ENCODE data around the gene RECQL5. TPM values are rescaled to one million over a fixed set of nuclear protein-coding genes. Genes with fewer than 3 reads are reported as not detected.
"Not testable (repeated sequence)": the region's sequence is repeated elsewhere in the genome, so short reads cannot be mapped to it uniquely, and the experiment has no call there.

RECQL5 gene
- total RNA-seq, 1 experiment from 2014 or later = 16.8 TPM

DNA sequence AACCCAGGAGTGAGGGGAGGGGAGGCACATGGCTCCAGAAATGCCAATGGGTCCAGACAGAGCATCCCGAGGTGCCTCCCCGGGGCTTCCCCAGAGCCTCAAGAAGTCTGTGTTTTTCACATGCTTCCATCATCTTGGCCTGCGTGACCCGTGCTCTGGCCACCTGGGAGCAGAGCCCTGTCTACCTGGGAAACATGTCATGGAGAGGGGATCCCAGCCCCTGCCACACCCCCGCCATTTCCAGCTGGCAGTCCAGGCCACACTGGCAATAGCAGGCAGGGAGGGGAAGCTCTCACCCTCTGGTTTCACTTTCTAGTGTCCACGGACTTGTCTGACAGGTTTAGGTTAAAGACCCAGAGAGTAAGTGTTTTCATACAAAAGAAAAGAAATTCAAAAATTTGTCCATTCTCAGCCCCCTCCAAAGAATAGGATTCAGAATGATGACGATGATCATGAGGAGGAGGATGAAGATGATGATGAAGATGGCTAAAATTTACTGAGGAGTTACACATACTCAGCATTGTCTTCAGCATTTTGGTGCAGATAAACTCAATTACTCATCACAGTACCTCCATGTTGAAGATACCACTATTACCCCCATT is 24.7 kb downstream of the RECQL5 start:
- no peaks in the 10 kb centered on the region for H3K9me3 ChIP-seq
- no peaks in the 10 kb centered on the region for H3K27me3 ChIP-seq
- no peak overlapping the region for H3K4me3 ChIP-seq
- no peaks in the 10 kb centered on the region for H3K36me3 ChIP-seq
- no peak for DNase-seq

DNA sequence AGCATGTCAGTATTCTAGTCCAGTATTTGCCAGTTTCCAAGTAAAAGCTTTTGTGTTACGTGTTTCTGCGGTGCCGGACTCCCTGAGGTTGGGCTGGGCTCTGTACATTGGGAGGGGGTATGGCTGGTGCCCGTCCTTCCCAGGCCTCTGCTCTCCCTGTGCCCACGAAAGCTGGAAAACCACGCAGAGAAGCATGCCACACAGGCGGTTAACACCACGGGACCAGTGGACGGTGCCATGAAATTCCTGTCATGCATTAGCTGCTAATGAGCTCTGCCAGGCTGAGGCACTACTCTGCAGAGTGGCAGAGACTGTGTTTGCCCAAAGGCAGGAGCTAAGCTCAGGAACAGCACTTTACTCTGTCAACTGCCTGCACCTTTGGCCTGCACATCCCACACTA is 25.6 kb downstream of the RECQL5 start:
- Histone ChIP-seq H3K9me3 (no peaks in the 10 kb centered on the region), H3K36me3 (no peaks in the 10 kb centered on the region), H3K27me3 (no peaks in the 10 kb centered on the region), H3K4me3 (no peak overlapping the region)
- DNase-seq = no peak

DNA sequence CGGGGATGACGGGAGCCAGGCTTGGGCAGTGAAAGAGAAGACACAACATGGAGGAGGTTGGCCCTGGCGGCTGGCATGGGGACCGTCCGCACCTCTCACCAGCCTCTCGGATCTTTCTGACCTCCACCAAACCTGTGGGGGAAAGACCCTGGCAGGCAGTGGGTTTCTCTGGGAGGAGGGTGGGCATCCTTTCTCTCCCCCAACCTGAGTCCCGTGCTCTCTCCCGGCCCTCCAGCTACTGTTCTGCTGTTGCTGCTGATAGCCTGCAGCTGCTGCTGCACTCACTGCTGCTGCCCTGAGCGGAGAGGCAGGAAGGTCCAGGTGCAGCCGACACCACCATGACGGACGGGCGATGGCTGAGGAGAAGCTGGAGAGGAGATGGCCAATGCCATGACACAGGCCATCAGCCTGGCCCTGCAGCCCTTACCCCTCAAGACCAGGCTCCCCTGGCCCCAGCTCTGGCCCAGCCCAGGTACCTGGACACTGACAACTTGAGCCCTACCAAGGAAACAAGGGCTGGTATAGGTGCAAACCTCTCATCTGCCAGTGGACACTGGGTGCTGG is 26.3 kb downstream of the RECQL5 start:
- H3K4me3 ChIP-seq = no peak overlapping the region
- no peaks in the 10 kb centered on the region for H3K36me3 ChIP-seq
- H3K9me3 ChIP-seq = no peaks in the 10 kb centered on the region
- DNase-seq = no peak
- no peaks in the 10 kb centered on the region for H3K27me3 ChIP-seq

DNA sequence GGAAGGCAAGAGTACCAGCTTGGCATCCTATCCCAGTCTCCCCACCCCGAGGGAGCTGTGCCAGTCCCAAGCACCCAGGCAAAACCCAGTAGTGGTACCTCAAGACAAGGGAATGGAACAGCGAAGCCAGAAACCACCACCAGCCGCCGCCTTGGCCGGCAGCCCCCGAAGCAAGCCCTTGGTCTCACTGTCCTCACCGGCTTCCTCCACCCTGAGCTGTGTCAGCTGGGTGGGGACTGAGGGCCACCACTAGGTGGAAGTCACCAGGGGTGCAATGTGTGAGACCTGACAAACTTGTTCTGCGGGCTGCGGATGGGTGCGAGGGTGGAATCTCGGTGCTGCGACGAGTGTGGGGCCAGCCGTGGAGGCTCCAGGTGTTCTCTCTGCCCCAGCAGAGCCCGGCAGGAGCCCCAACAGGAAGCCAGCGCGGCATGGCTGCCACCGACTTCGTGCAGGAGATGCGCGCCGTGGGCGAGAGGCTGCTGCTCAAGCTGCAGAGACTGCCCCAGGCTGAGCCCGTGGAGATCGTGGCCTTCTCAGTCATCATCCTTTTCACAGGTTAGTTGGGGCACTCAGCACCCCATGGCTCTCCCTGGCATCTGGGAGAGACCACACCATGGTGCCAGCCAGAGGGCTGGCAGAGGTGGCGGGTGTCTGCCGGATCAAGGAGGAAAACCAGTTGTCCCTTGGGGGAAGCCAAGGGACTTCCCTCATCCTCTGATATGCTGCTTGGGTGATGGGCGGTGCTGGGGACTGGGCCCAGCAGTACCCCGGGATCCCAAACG is 27.0 kb downstream of the RECQL5 start:
- H3K27me3 ChIP-seq = no peaks in the 10 kb centered on the region
- no peaks in the 10 kb centered on the region for H3K36me3 ChIP-seq
- DNase-seq = no peak

DNA sequence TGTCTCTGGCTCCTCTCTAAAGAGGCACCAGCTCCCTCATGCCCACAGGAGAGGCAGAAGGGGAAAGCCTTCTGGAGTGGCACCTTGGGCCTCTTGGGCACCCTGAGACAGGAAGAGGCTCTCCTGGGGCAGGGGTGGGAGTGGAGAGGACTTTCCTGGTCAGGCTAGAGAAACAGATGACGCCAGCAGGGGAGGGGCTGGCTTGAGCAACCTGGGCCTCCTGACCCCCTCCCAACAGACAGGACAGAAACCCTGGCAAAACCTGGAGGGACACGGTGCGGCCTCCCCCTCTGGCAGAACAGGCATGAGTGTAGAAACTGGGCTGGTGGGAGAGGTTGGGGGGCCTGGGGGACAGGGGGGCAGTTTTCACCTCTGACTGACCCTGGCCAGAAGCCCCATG is 27.6 kb downstream of the RECQL5 start:
- Histone ChIP-seq H3K36me3 (no peaks in the 10 kb centered on the region), H3K9me3 (no peaks in the 10 kb centered on the region), H3K4me3 (no peak overlapping the region), H3K27me3 (no peaks in the 10 kb centered on the region)
- no peak for DNase-seq

More for the DNA sequence above, 27.0 kb downstream of the RECQL5 start:
- H3K4me3 ChIP-seq = no peak overlapping the region
- no peaks in the 10 kb centered on the region for H3K9me3 ChIP-seq

DNA sequence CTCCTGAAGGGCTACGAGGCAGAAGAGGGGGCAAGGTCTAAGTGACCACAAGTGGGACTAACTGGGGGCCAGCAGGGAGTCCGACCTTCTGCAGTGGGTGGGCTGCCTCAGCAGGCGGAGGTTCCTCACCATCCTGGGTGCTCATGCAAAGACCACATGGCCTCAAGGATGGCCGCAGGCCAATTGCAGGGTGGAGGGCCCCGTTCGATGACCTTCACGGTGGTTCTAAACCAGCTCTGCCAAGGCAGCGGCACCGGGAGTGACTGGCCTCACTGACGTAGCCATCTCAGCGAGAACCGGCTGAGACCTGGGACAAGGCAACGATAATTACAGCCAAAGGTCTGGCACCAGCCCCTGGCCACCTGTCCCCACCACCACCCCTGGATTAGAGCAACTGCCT is 28.1 kb downstream of the RECQL5 start:
- no peak overlapping the region for H3K4me3 ChIP-seq
- no peaks in the 10 kb centered on the region for H3K36me3 ChIP-seq
- no peak for DNase-seq
- H3K9me3 ChIP-seq = no peaks in the 10 kb centered on the region
- no peaks in the 10 kb centered on the region for H3K27me3 ChIP-seq

DNA sequence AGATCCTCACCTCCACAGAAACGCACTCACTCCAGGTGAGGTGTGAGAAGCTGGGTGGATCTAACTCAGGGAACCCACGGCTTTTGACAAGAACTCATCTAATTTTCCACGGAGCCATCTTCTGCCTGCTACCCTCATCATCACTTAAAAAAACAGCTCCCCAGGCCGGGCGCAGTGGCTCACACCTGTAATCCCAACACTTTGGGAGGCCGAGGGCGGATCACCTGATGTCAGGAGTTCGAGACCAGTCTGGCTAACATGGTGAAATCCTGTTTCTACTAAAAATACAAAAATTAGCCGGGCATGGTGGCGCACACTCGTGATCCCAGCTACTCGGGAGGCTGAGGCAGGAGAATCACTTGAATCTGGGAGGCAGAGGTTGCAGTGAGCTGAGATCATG is 28.9 kb downstream of the RECQL5 start:
- not testable (repeated sequence) for H3K9me3 ChIP-seq, DNase-seq, H3K27me3 ChIP-seq, H3K4me3 ChIP-seq, H3K36me3 ChIP-seq

DNA sequence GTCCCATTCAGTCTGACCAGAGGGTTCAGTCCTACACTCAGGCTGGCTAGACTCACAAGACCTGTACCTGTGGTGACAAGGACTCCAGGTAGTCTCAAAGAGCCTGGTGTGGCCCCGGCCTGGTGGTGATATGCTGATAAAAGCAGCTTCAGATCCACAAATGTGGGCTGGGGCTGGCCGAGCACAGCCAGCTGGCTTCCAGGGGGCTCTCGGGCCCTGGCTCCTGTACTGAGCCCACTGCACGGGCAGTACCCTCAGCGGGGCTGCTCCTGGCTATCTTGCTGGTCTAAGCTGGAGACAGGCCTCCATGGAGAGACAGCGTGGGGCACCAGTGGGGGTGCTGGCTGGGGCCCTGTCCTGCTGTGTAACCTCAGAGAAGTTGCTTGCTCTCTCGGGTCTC is 29.4 kb downstream of the RECQL5 start:
- no peaks in the 10 kb centered on the region for H3K27me3 ChIP-seq
- H3K4me3 ChIP-seq = no peak overlapping the region
- no peak for DNase-seq
- H3K36me3 ChIP-seq = peaks cover 3% of the 10 kb centered on the region; the same call in 1 of the 2 replicates
- H3K9me3 ChIP-seq = no peaks in the 10 kb centered on the region

DNA sequence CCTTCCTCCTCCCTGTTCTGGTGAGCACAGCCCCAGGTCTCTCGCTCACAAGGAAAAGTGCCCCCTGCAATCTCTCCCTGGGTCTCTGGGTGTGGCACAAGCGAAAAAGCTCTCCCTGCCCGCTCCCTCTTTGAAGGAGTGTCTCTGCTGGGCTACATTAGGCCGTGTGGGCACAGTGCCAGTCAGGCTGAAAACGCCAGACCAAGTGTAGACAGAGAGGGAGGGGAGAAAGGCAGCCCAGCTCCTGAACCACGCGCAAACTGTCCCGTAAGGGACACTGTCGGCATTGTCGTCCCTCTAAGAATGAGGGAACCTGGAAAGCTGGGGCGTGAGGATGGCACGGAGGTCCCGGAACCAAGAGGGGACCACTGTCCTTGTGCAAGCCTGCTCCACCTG is 29.8 kb downstream of the RECQL5 start:
- Histone ChIP-seq H3K36me3 (peaks cover 4% of the 10 kb centered on the region), H3K4me3 (no peak overlapping the region), H3K9me3 (no peaks in the 10 kb centered on the region), H3K27me3 (no peaks in the 10 kb centered on the region)
- no peak for DNase-seq

DNA sequence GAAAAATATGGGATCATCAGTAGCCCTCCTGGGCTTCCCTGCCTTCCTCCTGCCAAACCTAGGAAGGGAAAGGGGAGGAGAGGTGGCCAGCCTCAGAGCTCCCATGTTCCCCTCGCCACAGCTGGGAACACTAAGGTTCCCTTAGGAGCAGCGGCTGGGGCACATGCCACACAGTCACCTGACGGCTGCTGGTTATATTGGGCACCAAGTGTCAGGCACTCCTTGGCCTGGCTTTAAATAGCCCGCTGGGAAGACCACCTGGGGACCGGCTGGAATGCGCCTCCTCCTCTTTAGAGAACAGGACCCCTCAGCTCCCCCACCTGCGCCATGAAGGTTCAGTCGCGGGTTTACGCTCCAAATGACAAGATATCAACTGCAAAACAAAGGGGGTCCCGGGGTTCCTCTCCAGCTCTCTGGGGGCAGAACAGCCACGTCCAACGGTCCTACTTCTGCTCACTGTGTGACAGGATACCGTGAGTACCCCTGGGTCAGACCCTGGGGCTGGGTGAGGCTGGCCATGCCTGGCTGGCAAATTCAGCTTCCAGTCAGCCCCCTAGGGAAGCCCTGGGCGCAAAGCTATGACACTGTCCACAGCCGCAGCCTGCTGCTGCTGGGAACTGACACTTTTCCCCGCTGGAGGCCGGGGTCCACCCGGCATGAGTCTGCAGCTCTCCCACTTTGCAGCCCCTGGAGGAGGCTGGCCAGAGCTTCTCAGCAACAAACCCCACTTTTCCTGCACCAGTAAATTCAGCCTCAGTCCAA is 30.4 kb downstream of the RECQL5 start:
- H3K4me3 ChIP-seq = no peak overlapping the region
- H3K9me3 ChIP-seq = no peaks in the 10 kb centered on the region
- H3K36me3 ChIP-seq = peaks cover 6% of the 10 kb centered on the region
- no peak for DNase-seq
- H3K27me3 ChIP-seq = no peaks in the 10 kb centered on the region

DNA sequence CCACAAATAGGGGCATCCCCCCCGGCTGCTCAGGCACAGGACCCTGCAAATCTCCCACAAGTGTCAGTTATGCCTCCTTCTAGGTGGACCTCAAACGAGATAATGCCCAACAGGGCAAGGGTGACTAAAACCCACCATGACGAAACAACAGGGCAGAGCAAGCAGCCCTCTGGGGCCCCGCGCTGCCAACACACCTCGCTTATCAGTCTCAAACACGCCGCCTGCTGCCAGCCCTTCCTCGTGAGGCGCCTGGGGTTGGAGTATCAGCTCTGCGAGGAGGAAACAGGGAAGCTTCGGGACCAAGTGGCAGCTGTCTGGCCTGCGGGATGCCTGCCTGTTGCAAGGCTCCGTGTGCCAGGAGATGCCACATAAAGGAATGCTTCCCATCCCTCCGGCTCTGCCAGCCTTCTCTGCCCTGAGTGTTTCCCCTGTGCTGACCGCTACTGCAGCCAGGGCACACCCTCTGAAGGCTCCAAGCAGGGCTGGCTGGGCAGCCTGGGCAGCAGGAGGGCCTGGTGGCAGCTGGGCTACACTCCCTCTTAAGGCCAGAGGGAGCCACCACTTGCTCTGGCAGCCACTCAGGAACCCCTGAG is 31.2 kb downstream of the RECQL5 start:
- Histone ChIP-seq H3K36me3 (peaks cover 6% of the 10 kb centered on the region), H3K4me3 (no peak overlapping the region), H3K27me3 (no peaks in the 10 kb centered on the region), H3K9me3 (no peaks in the 10 kb centered on the region)
- DNase-seq = no peak

DNA sequence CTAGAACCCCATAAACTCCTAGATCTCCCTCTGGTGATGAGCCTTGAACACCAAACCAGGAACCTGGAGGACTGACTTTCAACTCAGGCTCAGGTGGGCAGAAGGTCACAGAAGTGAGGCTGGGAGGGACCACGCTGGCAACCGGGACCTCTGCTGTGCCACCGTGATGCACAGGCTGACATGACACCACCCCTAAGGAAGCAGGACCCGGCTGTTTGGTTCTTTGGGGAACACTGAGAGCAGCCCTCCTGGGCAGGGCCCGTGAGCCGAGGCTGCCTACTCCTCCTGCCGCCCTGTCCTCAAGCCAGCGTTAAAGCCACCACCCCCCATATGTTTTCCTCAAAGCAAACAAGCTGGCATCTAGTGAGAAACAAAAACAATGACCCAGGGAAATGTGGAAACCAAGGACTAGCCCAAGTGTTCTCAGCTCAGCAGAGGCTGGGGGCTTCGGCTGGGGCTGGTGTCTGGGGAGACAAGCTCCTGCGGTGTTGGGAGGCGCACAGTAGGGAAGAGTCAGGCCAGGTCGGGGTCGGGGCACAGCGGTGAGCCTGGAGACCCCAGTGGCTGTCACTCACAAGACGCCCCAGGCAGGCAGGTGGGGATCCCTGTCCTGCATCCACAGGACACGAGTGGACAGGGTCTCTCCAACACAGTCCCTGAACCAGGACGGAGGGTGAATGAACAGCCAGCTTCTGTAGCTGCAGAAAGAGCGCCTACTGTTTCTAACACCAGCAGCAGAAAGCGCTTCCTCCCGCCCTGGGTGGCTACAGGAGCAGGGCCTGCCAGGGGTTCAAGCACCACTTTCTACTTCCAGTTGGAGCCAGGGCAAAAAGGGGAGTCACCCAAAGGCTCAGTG is 32.0 kb downstream of the RECQL5 start:
- H3K9me3 ChIP-seq = no peaks in the 10 kb centered on the region
- no peaks in the 10 kb centered on the region for H3K27me3 ChIP-seq
- H3K36me3 ChIP-seq = peaks cover 6% of the 10 kb centered on the region
- H3K4me3 ChIP-seq = no peak overlapping the region
- no peak for DNase-seq

DNA sequence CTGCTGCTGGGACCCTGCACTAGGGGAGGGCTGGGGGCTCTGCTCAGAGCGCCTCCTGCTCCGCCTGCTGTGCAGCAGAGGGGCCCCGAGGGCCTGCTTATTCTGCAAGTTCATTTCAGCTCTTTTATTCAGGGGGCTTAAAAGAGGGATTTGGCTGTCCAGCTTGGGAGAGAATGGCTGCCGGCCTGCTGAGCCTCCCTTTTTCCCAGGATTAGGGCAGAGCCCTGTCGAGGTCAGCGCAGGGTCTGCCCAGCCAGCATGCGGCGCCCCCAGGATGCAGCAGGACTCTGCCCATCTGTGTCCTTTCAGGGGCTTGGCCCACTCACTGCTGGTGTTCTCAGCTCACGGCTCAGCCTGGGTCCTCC is 32.6 kb downstream of the RECQL5 start:
- Histone ChIP-seq H3K9me3 (no peaks in the 10 kb centered on the region), H3K36me3 (peaks cover 6% of the 10 kb centered on the region), H3K27me3 (no peaks in the 10 kb centered on the region), H3K4me3 (no peak overlapping the region)
- DNase-seq = no peak

DNA sequence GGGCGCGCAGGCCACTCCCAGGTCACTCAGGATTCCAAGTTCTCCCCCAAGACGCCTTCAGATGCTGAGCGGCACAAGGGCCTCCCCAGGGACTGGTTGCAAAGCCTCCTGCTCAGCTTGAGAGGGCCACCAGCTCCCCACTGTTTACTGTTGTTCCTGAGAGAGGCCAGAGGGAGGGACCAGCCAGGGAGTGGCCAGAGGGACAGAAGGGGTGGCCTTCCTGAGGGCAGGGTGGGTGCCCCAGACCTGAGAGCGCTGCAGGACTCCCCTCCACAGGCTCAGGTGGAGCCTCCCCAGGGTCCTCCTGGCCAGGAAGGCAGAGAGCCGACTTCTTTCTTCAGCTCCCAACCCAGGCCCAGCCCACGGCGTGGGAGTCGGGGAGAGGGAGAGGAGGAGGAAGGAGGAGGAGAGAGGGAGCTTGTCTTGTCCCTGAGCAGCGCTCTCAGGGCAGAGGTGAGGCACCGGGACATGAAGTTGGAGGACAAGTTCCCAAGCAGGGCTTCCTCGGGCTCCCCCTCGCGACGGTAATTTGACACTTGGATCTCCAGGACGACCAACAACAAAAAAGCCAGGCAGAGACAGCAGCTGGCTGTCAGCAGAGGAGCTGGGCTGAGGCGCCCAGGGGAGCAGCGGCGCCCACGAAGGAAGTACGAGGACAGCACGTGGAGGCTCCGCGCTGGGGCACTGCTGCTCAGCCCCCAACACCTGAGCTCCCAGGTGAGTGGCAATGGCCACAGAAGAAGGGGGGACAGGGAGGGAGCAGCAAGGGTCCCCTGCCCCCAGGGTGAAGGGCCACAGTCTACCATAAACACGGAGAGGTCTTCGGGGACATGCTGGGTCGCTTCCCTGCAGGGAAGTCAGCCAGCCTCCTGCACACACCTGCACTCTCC is 33.2 kb downstream of the RECQL5 start:
- Histone ChIP-seq H3K4me3 (no peak overlapping the region), H3K27me3 (no peaks in the 10 kb centered on the region), H3K9me3 (no peaks in the 10 kb centered on the region), H3K36me3 (peaks cover 6% of the 10 kb centered on the region)
- peak; percentile 85 for DNase-seq

DNA sequence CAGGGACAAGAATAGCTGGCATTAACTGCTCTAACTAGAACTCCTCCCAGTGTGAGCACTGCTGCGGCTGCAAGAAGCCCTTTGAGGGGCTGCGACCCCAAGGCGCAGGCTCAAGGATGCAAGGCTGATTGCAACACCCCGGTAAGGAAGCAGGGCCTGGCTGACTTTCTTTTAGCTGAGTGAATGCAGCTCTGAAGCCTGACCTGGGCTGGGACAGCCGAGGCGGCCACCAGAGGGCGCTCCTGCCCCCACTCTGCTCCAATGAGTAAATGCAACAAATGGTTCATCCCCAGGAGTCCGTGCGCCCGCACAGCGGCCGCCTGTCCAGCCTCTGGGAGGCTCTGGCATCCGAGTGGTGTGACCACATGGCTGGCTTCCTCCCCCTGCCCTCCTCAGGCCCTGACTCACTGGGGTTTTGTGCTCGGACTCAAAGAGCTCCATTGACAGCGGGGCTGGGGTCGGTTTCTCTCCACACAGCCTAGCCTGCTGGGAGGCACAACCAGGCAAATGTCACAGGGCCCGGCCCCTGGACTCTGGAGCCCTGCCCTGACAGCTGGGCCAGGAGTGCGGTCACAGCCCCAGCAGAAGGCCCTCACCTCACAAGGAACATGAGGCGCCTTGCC is 34.0 kb downstream of the RECQL5 start, which contains the start of gene SMIM5:
SMIM5 (plus strand) TSS at position 572 of the 623 bp plus-strand sequence. CDS start 6,768 bp downstream, outside the sequence.
- DNase-seq = peak; percentile 94
- peaks cover 6% of the 10 kb centered on the region for H3K36me3 ChIP-seq
- no peaks in the 10 kb centered on the region for H3K9me3 ChIP-seq
- no peaks in the 10 kb centered on the region for H3K27me3 ChIP-seq
- no peak within 1 kb of the TSS for H3K4me3 ChIP-seq

Measured in MG63 (cell line).